GM19468 (cell line): ENCODE results near the gene TMEM201.

Experiments used
- ATAC-seq: cut with Tn5 transposase; IDR thresholded peaks from one replicate; pipeline ENCODE4 v1.9.1; 2021; ENCODE audit warnings: mild to moderate bottlenecking, moderate library complexity, moderate number of reproducible peaks; ENCODE audit not compliant: unreplicated experiment; ENCODE audit errors: extremely low read depth

The TMEM201 gene

DNA sequence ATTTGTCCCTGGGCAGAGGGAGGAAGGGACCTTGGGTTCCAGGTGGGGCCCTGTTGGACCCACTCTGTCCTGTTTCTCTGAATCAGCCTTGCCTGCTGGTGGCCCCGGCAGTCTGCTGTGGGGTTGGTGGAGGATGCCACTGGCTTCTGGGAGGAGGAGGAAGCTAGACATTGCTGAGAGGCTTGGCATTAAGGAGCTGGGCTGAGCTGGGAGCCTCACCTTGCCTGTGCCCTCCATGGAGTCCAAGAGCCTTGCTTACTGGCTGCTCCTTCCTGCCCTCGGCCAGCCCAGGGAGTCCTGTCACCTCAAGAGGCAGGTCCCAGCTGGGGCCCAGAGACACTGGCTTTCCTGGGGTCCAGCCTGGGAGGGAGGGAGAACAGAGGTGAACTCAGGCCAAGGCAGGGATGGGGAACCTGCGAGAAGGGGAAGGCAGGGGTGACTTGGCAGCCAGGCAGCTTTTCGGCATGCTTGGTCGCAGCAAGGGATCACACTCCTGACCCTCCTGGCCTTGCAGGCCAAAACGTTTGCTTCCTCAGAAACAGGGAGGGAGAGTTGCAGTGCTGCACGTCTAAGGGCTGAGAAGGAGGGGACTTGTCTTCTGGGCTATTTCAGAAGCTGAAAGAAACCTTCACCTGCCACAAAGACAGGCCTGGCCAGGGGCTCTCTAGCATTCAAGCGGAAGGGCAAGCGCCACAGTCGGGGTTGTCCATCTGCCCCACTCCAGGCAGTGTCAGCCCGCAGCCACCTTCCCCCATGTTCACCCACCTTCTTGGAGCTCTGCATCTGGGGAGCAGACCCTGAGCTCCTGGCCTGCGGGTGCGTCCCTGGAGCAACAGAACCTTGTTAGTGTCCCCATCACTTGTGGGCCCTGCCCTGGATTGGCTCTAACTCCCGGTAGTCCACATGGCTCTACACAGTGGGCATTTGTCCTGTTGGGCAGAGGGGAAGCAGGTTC, 8.9 kb downstream of the TMEM201 start:
- no peak for ATAC-seq

DNA sequence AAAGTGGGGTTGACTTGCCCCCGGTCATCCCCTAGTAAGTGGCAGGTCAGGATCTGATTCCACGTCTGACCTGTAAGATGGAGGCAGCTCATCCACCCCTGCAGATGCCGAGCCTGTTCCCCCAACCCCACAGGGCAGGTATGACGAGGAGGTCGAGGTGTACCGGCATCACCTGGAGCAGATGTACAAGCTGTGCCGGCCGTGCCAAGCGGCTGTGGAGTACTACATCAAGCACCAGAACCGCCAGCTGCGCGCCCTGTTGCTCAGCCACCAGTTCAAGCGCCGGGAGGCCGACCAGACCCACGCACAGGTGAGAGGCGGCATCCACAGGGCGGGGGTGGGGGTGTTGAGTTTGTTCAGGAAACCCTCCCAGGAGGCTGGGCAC, 9.6 kb downstream of the TMEM201 start:
- ATAC-seq, result no peak

DNA sequence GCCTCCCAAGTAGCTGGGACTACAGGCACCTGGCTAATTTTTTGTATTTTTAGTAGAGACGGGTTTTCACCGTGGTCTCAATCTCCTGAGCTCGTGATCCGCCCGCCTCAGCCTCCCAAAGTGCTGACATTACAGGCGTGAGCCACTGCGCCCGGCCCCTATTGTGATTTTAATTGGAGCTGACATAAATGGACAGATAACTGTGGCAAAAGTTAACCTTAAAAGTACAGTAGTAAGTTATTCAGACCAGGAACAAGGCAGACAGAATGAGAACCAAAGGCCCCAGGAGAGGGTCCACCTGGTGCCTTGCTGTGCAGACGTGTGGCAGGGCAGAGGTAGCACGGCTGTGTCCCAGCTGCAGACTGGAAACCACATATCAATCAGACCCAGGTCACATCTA, 11.0 kb downstream of the TMEM201 start:
- ATAC-seq, result no peak

DNA sequence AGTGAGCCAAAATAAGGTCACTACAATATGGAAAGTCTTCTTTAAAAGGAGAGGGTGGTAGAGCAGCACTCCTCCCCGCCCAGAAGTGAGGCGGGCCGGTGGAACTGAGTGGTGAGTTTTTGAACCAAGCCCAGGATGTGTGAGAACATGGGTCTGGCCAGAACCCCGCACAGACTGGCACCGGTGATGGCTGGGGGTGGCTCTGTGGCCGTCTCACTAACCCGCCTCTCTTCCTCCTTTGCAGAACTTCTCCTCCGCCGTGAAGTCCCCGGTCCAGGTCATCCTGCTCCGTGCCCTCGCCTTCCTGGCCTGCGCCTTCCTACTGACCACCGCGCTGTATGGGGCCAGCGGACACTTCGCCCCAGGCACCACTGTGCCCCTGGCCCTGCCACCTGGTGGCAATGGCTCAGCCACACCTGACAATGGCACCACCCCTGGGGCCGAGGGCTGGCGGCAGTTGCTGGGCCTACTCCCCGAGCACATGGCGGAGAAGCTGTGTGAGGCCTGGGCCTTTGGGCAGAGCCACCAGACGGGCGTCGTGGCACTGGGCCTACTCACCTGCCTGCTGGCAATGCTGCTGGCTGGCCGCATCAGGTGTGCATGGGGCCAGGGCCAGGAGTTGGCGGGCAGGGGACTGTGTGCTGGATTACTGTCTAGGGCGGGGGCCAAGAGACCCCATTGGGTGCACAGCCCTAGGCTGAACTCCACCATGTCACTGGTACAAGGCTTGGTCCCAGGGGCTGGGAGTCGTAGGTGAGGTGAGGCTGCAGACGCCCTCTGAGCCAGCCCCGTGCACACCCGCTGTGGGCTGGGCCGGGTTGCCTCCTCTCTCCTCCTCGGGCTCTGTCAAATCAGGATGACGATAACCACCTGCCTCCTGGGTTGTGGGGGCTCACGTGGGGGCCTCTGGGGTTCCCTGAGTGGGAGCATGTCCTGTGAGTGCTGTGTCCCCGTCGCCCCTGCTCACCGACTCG, 12.4 kb downstream of the TMEM201 start:
- ATAC-seq, result no peak

DNA sequence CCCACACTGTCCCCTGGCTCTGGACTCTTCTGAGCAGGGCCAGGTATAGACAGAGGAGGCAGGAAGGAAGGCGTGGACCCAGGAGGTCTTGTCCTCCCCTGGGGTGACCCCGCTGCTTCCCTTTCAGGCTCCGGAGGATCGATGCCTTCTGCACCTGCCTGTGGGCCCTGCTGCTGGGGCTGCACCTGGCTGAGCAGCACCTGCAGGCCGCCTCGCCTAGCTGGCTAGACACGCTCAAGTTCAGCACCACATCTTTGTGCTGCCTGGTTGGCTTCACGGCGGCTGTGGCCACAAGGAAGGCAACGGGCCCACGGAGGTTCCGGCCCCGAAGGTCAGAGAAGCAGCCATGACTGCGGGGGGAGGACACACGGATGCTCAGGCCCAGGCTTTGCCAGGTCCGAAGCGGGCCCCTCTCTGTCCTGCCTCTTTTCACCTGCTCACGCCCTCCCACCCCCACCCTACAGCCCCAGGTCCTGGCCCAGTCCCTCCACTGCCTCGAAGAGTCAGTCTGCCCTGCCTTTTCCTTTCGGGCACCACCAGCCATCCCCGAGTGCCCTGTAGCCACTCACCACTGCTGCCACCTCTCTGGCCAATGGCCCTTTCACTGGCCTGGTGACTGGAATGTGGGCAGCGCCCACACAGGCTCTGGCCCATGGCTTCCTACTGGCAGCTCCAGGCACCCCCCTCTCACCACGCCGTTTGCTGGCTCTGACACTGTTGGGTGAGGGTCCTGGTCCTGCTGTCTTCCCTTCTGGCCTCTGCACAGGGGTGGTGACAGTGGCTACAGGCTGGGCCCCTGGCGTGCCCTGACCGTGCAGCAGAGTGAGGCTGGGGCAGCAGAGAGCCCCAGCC, 13.5 kb downstream of the TMEM201 start:
- ATAC-seq, result no peak

DNA sequence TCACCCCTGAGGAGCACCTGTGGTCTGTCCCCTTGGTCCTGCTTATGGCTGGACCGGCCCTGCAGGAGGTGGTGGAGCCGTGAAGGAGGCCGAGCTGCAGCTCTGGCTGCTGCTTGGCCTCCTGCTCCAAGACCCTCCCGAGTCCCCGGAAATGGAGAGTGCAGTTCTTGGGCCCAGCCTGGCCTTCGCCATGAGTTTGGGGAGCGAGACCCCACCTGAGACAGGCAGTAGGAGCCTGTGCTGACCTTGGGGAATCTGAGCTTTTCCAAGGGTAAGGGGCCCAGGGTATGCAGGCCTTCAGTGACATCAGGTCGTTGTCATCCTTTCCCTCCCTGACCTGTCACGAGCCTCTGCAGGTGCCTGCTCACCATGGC, 14.1 kb downstream of the TMEM201 start:
- ATAC-seq, result no peak

DNA sequence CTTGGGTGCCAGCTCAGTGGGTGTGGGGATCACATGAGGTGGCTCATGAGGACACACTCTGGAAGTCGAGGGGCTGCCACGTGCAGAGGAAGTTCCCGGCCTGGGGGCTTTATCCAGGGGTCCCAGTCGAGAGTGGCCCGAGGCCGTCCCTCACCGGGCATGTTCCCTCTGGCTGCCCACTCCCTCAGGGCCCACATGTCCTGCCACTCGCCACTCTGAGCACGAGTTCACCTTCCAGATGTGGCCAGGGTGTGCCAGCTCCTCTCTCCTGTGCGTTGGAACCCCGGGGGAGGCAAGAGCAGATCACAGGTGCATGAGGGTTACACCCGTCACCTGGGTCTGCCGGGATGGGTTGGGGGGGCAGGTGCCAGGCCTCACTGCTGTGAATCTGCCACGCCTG, 14.6 kb downstream of the TMEM201 start:
- ATAC-seq, result no peak

DNA sequence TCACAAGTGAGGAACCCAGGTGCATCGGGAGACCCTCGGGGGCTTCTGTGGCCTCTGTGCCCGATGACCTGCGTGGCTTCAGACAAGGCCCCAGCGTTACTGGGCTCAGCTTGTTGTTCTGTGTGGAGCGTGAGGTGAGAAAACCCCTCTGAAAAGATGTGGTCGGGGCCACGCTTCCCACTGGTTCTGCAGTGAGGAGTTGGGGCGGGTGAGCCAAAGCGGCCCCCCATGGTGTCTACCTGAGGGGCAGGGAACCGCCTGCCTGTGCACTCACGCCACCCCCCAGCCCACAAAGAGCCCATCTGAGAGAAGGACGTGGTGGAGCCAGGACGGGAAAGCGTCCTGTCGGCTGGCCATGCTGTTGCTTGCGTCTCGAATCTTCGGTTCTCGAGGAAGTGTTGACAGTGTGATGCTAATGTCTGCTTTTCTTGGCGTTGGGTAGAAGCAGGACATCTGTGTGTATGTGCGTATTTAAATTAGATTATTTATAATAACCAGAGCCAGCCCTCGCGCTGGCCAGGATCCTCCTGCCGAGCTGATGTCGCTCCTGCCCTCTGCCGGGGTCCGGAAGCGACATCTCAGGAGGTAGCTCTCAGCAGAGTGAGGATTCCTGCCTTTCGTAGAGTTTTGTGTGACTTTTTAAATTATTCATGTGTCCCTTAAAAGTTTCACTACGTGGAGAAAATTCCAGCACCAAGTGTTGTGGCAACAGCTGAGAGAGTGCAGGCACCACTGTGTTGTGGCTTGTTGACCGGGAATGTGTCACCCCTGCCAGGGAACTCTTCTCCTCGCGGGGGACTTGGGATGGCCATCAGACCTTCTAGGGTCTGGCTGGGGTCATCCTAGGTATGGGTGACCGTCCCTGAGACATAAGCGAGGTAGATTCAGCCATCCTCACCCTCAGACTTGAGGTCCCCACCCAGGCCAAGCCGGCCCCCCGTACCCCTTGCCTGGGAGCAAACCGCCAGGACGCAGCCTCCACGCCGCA, 15.3 kb downstream of the TMEM201 start:
- no peak for ATAC-seq

DNA sequence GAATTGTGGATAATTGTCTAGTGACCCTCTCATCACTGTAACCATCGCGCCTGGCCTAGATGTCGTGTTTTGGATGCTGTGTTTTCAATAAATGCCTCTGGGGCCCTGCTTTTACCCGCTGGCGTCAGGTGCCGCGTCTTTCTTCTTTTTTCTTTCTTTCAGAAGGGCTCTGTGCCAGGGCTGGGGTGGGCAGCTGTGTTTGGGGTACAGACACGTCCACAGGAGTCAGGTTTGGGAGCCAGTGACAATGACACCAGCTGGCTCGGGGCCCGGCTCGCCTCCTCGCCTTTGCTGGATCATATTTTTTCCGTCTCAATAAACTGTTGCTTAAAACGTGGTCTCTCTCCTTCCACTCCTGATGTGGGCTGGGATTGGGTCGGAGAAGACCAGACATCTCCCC, 16.1 kb downstream of the TMEM201 start:
- no peak for ATAC-seq

DNA sequence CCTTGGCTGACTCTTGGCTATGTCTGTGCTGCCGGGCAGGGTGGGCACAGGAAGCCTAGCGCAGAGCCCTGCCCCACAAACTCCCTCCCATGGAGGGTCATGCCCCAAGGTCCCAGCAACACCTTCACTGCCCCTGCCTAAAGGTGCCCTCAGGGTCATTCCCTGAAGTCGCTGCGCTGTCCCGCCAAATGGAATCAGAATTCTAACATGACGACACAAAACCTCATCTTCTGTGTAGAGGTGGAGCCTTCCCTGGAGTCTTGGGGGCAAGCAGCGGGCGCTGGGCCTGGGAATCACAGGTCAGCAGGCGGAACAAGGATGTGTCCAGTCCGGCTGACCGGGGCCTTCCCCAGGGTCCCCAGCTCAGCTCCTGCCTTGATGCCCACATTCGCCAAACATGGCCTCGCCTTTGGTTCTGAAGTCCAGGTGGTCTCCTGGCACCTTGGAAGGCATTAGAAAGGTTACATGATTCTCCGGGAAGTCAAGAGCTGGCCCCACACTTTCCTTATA, 17.3 kb downstream of the TMEM201 start:
- no peak for ATAC-seq

DNA sequence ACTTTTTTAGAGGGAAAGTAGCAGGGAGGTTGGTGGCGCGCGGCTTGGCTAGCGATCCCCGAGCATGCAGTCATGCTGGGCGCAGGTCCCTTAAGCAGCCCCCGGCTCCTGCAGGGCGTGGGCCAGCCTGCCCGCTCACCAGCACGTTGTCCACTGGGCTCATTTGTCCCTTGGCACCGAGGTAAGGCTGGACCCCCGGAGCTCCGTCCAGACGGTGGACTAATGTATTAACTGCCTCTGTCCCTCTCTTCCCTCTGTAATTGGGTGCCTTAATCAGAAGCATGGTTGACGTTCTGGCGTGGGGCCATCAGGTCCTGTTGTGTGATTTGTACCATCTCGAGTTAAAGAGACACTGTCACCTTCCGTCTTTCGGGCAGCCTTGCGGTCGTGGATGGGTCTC, 17.7 kb downstream of the TMEM201 start:
- ATAC-seq, result no peak

DNA sequence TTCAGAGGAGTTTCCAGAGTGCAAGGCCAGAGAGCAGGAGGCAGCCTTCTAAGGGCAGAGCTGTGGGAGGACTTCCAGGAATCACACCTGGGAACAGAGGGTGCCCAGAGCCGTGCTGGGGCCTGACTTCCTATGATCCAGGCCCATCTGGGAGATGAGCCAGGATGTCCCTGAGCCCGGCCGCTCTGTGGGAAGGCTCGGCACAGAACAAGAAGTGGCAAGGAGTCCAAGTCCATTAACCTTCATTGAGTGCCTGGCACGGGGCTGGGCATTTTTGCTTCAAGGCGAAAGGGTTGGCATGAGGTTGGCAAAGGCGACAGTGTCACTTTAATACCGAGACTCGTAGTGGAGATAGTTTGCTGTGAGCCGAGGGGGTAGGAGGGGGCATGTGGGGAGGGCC, 18.2 kb downstream of the TMEM201 start:
- ATAC-seq, result no peak

DNA sequence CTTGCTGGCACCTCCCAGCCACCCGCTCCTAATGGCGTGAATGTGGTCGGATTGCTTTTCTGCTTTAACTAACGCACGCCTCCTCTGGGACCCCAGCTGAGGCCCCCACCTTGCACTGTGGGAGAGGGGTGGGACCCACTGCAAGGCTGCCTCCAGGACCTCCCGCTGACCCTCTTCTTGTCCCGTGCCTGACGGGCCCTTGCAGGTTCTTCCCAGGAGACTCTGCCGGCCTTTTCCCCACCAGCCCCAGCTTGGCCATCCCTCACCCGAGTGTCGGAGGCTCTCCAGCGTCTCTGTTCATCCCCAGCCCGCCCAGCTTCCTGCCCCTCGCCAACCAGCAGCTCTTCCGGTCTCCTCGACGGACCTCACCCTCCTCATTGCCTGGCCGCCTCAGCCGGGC, 18.6 kb downstream of the TMEM201 start:
- ATAC-seq, result no peak

DNA sequence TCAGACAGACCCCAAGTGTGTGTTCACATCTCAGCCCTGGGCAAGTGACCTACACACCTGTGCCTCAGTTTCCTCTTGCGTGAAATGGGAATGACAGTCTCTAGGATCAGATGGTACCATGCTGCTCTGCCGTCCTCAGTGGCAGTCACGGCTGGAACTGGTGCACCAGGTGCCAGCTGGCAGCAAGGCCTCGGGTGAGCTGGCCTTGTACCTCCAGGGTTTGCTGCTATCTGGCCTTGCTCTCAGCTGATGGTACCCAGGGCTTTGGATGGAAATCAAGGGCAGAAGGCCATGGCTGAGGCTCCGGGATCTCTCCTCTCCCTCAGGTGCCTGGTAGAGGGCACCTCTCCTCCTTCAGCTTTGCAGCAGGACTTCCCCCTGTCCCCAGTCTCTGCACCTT, 21.3 kb downstream of the TMEM201 start:
- no peak for ATAC-seq

DNA sequence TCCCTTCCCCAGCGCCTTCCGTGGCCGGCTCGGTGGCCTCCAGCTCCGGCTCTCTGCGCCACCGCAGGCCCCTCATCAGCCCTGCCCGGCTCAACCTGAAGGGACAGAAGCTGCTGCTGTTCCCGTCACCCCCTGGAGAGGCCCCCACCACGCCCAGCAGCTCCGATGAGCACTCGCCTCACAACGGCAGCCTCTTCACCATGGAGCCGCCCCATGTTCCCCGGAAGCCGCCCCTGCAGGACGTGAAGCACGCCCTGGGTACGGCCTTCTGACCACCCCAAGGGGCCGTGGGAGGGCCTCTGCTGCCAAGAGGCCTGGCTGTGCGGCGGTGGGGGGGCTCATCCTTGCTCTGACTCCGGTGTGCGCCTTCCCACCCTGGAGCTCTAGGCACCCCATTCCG, 21.8 kb downstream of the TMEM201 start:
- no peak for ATAC-seq

DNA sequence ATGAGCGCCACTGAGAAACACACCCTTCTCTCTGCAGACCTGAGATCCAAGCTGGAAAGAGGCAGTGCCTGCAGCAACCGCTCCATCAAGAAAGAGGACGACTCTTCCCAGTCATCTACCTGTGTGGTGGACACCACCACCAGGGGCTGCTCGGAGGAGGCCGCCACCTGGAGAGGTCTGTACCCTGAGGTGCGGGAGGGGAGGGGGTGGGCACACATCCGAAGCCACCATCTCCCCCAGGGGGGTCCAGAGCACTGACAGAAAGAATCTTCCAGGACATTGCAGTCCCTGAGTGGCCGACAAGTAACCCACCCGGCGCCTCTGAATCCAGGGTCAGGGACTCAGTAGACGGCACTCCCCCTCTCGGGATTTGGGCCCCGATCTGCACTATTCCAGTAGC, 23.0 kb downstream of the TMEM201 start:
- ATAC-seq, result no peak

DNA sequence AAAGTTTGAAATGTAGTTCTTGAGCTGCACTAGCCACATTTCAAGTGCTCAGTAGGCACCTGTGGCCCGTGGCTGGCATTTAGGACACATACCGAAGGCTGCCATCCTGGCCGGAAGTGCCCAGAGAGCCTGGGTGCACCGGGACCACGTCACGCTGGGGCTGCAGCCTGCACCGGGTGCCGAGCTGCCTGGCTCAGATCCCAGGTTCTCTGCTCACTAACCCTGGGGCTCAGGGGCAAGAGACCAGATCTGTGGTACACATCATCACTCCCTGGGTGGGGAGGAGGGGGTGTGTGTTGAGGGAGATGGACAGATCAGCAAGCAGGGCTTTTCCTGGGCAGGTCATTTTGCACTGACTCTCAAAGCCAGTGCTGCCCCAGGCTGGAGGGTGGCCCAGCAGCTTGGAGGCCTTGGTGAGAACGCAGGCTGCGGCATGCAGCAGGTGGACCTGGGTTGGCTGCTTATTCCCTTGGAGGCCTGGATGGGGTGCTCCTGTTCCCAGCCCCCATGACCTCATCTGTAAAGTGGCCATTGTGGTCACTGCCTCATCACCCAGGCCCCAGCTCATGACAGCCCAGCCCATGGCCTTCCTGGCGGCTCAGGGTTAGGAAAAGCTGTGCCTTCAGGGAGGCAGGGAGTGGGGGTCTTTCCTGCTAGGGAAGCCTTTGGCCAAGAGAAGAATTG, 23.6 kb downstream of the TMEM201 start:
- ATAC-seq, result no peak

DNA sequence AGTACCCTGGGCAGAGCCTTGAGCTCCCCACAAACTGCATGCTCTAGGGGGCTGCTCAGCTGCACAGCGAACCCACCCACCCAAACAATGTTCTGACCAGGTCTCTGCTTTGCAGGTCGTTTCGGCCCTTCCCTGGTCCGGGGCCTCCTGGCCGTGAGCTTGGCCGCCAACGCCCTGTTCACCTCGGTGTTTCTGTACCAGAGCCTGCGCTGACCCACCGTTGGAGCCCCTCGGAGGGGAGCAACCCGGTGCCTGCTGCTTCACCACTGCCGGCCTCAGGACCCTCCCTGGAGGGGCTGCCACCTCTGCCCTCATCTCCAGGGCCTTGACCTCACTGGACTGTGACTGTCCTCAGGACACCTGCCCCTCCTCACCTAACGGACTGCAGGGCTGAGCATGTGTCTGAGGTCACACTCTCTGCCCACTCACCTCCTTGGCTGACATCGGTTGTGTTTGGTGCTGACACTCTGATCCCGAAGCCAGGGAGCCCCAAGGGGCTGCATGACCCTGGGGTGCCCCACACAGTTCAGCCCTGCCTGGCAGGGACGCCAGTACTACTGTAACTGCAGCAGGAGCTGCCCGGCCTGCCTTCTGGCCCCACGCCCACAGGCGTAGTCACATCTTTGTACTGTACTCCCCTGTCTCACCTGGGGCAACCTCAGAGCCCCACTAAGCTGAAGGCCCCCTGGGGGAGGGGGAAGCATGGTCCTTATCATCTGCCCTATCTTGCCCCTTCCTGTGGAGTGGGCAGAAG, 24.3 kb downstream of the TMEM201 start:
- no peak for ATAC-seq
